ENCODE measurements around the gene ME3. TPM values are rescaled to one million over a fixed set of nuclear protein-coding genes. Genes with fewer than 3 reads are reported as not detected.

ME3 gene
- total RNA-seq, 1 donor from 2014 or later: 0.92 TPM

DNA sequence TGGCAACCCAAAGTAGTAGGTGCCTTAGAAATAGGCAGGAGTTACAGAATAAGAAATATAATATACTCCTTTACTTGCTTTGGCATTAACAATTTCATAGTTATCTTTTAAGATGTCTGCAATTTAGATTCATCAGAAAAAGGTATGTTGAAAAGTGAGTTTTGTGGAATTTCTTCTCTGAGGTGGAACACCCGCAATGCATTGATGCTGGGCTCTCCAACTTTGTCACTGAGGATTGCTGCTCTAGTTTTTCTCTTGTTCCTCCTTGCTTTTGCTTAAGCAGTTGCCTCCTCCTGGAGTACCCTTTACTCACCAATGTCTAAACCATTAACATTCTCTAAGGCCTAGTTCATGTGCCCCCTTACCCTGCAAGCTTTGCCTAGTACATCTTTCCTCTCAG, 14.1 kb upstream of the ME3 start:
- Mint-ChIP-seq H3K36me3 (ENCODE audit: low read depth, unreplicated experiment) (no peaks in the 10 kb centered on the region), H3K4me1 (ENCODE audit: unreplicated experiment) (peaks cover 3% of the 10 kb centered on the region), H3K27me3 (ENCODE audit: unreplicated experiment) (peaks cover 1% of the 10 kb centered on the region), H3K27ac (ENCODE audit: unreplicated experiment) (no peak overlapping the region), H3K9me3 (ENCODE audit: unreplicated experiment) (no peaks in the 10 kb centered on the region), H3K4me3 (ENCODE audit: unreplicated experiment) (no peak overlapping the region)
- TF ChIP-seq, protein P1, sequence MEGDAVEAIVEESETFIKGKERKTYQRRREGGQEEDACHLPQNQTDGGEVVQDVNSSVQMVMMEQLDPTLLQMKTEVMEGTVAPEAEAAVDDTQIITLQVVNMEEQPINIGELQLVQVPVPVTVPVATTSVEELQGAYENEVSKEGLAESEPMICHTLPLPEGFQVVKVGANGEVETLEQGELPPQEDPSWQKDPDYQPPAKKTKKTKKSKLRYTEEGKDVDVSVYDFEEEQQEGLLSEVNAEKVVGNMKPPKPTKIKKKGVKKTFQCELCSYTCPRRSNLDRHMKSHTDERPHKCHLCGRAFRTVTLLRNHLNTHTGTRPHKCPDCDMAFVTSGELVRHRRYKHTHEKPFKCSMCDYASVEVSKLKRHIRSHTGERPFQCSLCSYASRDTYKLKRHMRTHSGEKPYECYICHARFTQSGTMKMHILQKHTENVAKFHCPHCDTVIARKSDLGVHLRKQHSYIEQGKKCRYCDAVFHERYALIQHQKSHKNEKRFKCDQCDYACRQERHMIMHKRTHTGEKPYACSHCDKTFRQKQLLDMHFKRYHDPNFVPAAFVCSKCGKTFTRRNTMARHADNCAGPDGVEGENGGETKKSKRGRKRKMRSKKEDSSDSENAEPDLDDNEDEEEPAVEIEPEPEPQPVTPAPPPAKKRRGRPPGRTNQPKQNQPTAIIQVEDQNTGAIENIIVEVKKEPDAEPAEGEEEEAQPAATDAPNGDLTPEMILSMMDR (IDR thresholded peaks at IDR 0.05; ENCODE audit: unreplicated experiment): no peak
- no peak for DNase-seq (ENCODE audit: low spot score)

- Mint-ChIP-seq H3K36me3 (ENCODE audit: low read depth, unreplicated experiment) (no peaks in the 10 kb centered on the region), H3K9me3 (ENCODE audit: unreplicated experiment) (no peaks in the 10 kb centered on the region), H3K27ac (ENCODE audit: unreplicated experiment) (no peak overlapping the region), H3K27me3 (ENCODE audit: unreplicated experiment) (peaks cover 4% of the 10 kb centered on the region), H3K4me3 (ENCODE audit: unreplicated experiment) (no peak overlapping the region), H3K4me1 (ENCODE audit: unreplicated experiment) (peaks cover 3% of the 10 kb centered on the region)
- TF ChIP-seq, protein P1 (IDR thresholded peaks at IDR 0.05; ENCODE audit: unreplicated experiment): no peak
- DNase-seq (ENCODE audit: low spot score): no peak
Observed at GRCh38 chr11:86681483-86681756, 9.0 kb upstream of the ME3 start.

GRCh38 chr11:86680716-86681482, 8.5 kb upstream of the ME3 start:
- Mint-ChIP-seq H3K27ac (ENCODE audit: unreplicated experiment) (no peak overlapping the region), H3K36me3 (ENCODE audit: low read depth, unreplicated experiment) (no peaks in the 10 kb centered on the region)
- TF ChIP-seq, protein P1 (IDR thresholded peaks at IDR 0.05; ENCODE audit: unreplicated experiment): no peak

DNA sequence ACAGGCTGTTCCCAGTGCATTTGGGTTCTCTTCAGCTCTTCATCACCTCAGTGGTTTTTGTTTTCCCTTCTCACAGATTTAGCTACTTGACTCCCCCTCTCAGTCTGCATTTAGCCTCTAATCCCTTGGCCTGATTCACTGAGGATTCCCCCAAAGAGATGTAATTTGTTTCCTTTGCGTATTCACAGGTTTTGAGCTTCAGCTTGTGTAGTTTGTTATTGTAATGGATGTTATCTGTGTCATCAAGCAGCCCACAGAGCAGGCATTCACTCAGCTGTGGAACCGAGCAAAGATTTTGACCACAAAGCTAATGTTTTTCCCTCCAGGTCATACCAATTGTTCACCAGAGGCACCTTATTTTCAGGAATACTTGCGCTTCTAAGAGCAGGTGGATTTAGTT, 6.4 kb upstream of the ME3 start:
- TF ChIP-seq, protein P1 (IDR thresholded peaks at IDR 0.05; ENCODE audit: unreplicated experiment): no peak
- no peak for DNase-seq (ENCODE audit: low spot score)
- Mint-ChIP-seq H3K27me3 (ENCODE audit: unreplicated experiment) (peaks cover 4% of the 10 kb centered on the region), H3K4me3 (ENCODE audit: unreplicated experiment) (no peak overlapping the region), H3K36me3 (ENCODE audit: low read depth, unreplicated experiment) (no peaks in the 10 kb centered on the region), H3K9me3 (ENCODE audit: unreplicated experiment) (no peaks in the 10 kb centered on the region), H3K27ac (ENCODE audit: unreplicated experiment) (no peak overlapping the region), H3K4me1 (ENCODE audit: unreplicated experiment) (peaks cover 3% of the 10 kb centered on the region)

More at GRCh38 chr11:86680716-86681482, 8.5 kb upstream of the ME3 start:
- DNase-seq (ENCODE audit: low spot score): no peak
- H3K27me3 Mint-ChIP-seq (ENCODE audit: unreplicated experiment): peaks cover 4% of the 10 kb centered on the region
- H3K9me3 Mint-ChIP-seq (ENCODE audit: unreplicated experiment): no peaks in the 10 kb centered on the region
- H3K4me1 Mint-ChIP-seq (ENCODE audit: unreplicated experiment): peaks cover 3% of the 10 kb centered on the region
- no peak overlapping the region for H3K4me3 Mint-ChIP-seq (ENCODE audit: unreplicated experiment)

GRCh38 chr11:86678296-86678695, 5.9 kb upstream of the ME3 start:
- no peak for DNase-seq (ENCODE audit: low spot score)
- Mint-ChIP-seq H3K27ac (ENCODE audit: unreplicated experiment) (no peak overlapping the region), H3K9me3 (ENCODE audit: unreplicated experiment) (no peaks in the 10 kb centered on the region), H3K36me3 (ENCODE audit: low read depth, unreplicated experiment) (no peaks in the 10 kb centered on the region), H3K4me3 (ENCODE audit: unreplicated experiment) (no peak overlapping the region), H3K27me3 (ENCODE audit: unreplicated experiment) (peaks cover 4% of the 10 kb centered on the region), H3K4me1 (ENCODE audit: unreplicated experiment) (peaks cover 2% of the 10 kb centered on the region)
- TF ChIP-seq, protein P1 (IDR thresholded peaks at IDR 0.05; ENCODE audit: unreplicated experiment): no peak

All from endothelial cell (in vitro differentiated cells).